T-helper 17 cell (primary cell): ENCODE measurements around the gene ACTR5. TPM values are rescaled to one million over a fixed set of nuclear protein-coding genes. Genes with fewer than 3 reads are reported as not detected.

ENCODE experiments used
- ATAC-seq: fragments of 150-1000 bp; cut with Tn5 transposase; 2 replicates; pipeline ENCODE4 v1.10.0; 2021; ENCODE audit warnings: mild to moderate bottlenecking, moderate library complexity
- DNase-seq, 3 donors: peaks; one replicate each; pipeline versions ENCODE4 v3.0.0 to v3.0.0-alpha.2; 2020 to 2021
- H3K9me3 ChIP-seq: one replicate; pipeline ENCODE4 v1.7.0; 2013; ENCODE audit warnings: low read length, mild to moderate bottlenecking; ENCODE audit not compliant: control insufficient read depth, poor library complexity, severe bottlenecking
- H3K27ac Mint-ChIP-seq: one replicate; pipeline ENCODE4 v1.8.0; 2022; ENCODE audit warnings: mild to moderate bottlenecking, moderate library complexity, mixed read lengths
- H3K27me3 Mint-ChIP-seq: one replicate; pipeline ENCODE4 v1.8.0; 2022; ENCODE audit warnings: mixed read lengths
- H3K36me3 Mint-ChIP-seq: one replicate; pipeline ENCODE4 v1.8.0; 2022; ENCODE audit warnings: low read depth, mixed read lengths
- H3K4me1 Mint-ChIP-seq: one replicate; pipeline ENCODE4 v1.8.0; 2022; ENCODE audit warnings: mild to moderate bottlenecking, mixed read lengths
- H3K4me3 Mint-ChIP-seq: one replicate; pipeline ENCODE4 v1.8.0; 2022; ENCODE audit warnings: mild to moderate bottlenecking, moderate library complexity, mixed read lengths
- total RNA-seq, 4 donors: library from RNA in 2 of 4; stranded (reverse) in 2 of 4; gene quantifications; one replicate each; pipeline ENCODE4 v1.2.3 and lab custom pipeline; 2022 to 2026

ACTR5 gene
- total RNA-seq, result 10 to 100 TPM; 12.2 to 14.6 TPM
- 25.6 to 36.0 reads per million in 2 donors for total RNA-seq (lab: John Stamatoyannopoulos, UW)

DNA sequence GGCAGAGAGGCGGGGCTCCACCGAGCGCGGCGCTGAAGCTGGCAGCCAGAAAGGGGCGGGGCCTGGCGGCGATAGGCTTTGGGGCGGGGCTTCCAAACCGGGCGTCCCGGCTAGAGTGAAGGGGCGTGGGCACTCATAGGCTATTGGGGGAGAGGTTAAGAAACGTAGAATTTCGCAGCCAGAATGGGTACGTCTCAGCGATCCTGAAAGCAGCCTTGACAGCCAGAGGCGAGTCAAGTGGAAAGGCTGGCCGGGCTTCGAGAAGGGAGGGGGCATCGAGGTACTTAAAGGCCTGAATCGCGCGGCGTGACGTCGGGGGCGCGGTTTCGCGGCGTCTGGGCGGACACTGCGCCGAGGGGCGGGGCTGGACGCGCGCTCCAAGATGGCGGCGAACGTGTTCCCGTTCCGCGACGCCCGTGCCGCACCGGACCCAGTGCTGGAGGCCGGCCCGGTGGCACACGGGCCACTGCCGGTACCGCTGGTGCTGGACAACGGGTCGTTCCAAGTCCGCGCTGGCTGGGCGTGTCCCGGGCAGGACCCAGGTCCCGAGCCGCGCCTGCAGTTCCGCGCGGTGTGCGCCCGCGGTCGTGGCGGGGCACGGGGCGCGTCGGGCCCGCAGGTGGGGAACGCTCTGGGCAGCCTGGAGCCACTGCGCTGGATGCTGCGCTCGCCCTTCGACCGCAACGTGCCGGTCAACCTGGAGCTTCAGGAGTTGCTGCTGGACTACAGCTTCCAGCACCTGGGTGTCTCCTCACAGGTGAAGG lies at the start of gene ACTR5:
Gene ACTR5, plus strand, starts transcription at position 364 of the 764 bp plus-strand sequence. Its CDS starts 19 bp downstream, at position 383.
- H3K4me1 Mint-ChIP-seq, result peaks cover 17% of the 10 kb centered on the region
- peaks cover 6% of the 10 kb centered on the region for H3K27me3 Mint-ChIP-seq
- peak within 1 kb of the TSS; percentile 95 for H3K4me3 Mint-ChIP-seq
- H3K36me3 Mint-ChIP-seq, result peaks cover 2% of the 10 kb centered on the region
- H3K9me3 ChIP-seq, result no peaks in the 10 kb centered on the region
- H3K27ac Mint-ChIP-seq, result peak within 1 kb of the TSS; percentile 92
- DNase-seq, result peak; percentile 96 to 98 (median 97)
- ATAC-seq, result peak; percentile 90

DNA sequence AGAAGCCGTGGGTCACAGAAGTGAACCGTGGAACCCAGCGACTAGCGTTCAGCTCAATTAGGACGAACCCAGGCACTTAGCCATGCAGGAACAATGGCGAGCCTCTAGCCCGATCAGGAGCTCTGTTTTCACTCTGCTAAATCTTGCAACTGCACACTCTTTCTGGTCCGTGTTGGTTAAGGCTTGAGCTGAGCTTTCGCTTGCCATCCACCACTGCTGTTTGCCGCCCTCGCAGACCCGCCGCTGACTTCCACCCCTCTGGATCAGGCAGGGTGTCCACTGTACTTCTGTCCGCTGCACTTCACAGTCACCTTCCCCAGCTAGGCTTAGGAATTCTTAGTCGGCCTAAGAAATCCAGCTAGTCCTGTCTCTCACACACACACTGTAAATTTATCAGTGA lies 49.7 kb upstream of the ACTR5 start:
- H3K4me3 Mint-ChIP-seq, result no peak overlapping the region
- no peaks in the 10 kb centered on the region for H3K9me3 ChIP-seq
- no peak for ATAC-seq
- DNase-seq, result no peak
- H3K4me1 Mint-ChIP-seq, result no peaks in the 10 kb centered on the region
- H3K27ac Mint-ChIP-seq, result no peak overlapping the region
- peaks cover 21% of the 10 kb centered on the region for H3K27me3 Mint-ChIP-seq
- no peaks in the 10 kb centered on the region for H3K36me3 Mint-ChIP-seq

- H3K27ac Mint-ChIP-seq, result no peak overlapping the region
- H3K36me3 Mint-ChIP-seq, result peaks cover 5% of the 10 kb centered on the region
- H3K27me3 Mint-ChIP-seq, result peaks cover 32% of the 10 kb centered on the region
- no peak for ATAC-seq
- H3K9me3 ChIP-seq, result no peaks in the 10 kb centered on the region
- no peak for DNase-seq
- H3K4me3 Mint-ChIP-seq, result no peak overlapping the region
- H3K4me1 Mint-ChIP-seq, result no peaks in the 10 kb centered on the region
Measured at GRCh38 chr20:38700141-38700540, 48.1 kb upstream of the ACTR5 start.

DNA sequence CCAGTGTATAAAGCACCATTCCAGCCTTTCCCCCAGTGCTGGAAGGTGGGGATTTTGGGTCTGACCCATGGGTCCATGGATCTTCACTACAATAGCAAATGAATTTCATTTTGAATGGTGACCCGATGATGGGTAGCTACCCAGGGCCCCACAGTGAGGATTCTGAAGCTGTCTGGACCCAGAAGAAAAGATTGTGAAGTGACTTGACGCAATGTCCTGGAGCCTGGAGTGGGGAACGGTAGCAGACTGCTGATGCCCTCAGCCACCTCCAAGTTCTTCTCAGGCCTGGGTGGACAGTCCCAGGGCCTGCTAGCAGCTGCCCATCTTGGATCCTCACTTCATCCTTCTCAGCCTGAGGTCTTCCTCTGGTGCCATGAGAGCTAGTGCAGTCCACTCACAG lies 47.3 kb upstream of the ACTR5 start:
- DNase-seq, result no peak
- H3K36me3 Mint-ChIP-seq, result peaks cover 5% of the 10 kb centered on the region
- no peak for ATAC-seq
- no peaks in the 10 kb centered on the region for H3K4me1 Mint-ChIP-seq
- H3K9me3 ChIP-seq, result no peaks in the 10 kb centered on the region
- no peak overlapping the region for H3K27ac Mint-ChIP-seq
- no peak overlapping the region for H3K4me3 Mint-ChIP-seq
- peaks cover 25% of the 10 kb centered on the region for H3K27me3 Mint-ChIP-seq

DNA sequence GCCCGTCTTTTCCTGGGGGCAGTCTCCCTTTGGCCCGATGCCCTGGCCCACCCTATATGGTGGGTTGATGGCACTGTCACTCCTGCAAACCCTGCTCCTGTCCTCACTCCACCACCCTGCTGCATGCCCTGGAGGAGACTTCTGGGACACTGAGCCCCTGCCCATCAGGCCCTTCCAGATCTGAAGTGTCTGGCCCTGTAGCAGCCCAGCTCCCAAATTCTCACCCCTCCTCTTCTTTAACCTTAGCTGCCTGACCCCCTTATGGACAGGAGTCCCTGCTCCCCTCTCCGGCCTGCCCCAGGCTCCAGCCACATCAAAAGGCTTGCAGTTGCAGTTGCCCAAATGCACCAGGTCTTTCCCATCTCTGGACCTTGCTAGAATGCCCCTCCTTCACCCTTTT lies 44.7 kb upstream of the ACTR5 start:
- no peak for DNase-seq
- ATAC-seq, result no peak
- Mint-ChIP-seq H3K36me3 (peaks cover 5% of the 10 kb centered on the region), H3K27ac (no peak overlapping the region), H3K4me1 (no peaks in the 10 kb centered on the region), H3K27me3 (peaks cover 37% of the 10 kb centered on the region), H3K4me3 (no peak overlapping the region)
- no peaks in the 10 kb centered on the region for H3K9me3 ChIP-seq

DNA sequence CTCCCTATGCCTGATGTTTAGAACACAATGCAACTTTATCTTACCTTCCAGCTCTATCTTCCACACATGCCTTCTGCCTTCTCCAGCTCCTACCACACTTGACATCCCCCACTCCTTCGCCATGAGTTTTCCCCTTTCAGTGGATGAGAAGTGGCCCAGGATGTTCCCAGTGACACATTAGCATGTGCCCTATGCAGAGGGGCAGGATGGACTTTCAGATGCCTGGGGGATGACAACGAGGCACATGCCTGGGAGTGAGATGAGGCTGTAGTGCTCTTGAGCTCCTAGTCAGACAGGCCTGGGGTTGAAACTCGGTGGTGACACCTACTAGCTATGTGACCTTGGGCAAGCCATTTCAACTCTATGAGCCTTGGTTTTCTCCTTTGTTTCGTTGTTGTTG lies 44.1 kb upstream of the ACTR5 start:
- no peak overlapping the region for H3K4me3 Mint-ChIP-seq
- peaks cover 5% of the 10 kb centered on the region for H3K36me3 Mint-ChIP-seq
- H3K27me3 Mint-ChIP-seq, result peaks cover 37% of the 10 kb centered on the region
- H3K27ac Mint-ChIP-seq, result no peak overlapping the region
- ATAC-seq (no peak), DNase-seq (no peak)
- H3K9me3 ChIP-seq, result no peaks in the 10 kb centered on the region
- no peaks in the 10 kb centered on the region for H3K4me1 Mint-ChIP-seq

DNA sequence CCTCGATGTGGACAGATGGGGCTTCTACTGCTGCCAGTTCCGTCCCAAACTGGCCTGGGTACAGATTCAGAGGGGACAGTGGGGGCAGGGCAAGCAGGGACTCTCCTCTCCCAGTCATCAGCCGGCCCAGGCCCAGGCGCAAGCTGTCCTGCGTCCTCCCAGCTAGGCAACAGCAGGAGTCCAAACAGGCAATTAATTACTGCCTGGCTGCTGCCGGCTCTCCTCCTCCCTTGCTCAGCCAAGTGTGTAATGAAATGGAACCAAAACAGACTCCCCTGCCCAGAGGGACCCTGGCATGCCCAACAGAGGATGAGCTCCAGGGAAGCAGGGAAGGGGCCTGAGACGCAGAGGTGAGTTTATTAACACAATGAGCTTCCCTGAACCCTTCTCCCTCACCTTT lies 41.8 kb upstream of the ACTR5 start:
- H3K4me1 Mint-ChIP-seq, result no peaks in the 10 kb centered on the region
- ATAC-seq (no peak), DNase-seq (no peak)
- no peak overlapping the region for H3K27ac Mint-ChIP-seq
- peaks cover 37% of the 10 kb centered on the region for H3K27me3 Mint-ChIP-seq
- no peaks in the 10 kb centered on the region for H3K9me3 ChIP-seq
- no peak overlapping the region for H3K4me3 Mint-ChIP-seq
- H3K36me3 Mint-ChIP-seq, result peaks cover 5% of the 10 kb centered on the region

- H3K36me3 Mint-ChIP-seq, result peaks cover 2% of the 10 kb centered on the region
- peaks cover 2% of the 10 kb centered on the region for H3K4me1 Mint-ChIP-seq
- no peak overlapping the region for H3K4me3 Mint-ChIP-seq
- no peak for DNase-seq
- ATAC-seq, result no peak
- H3K27ac Mint-ChIP-seq, result no peak overlapping the region
- no peaks in the 10 kb centered on the region for H3K9me3 ChIP-seq
- H3K27me3 Mint-ChIP-seq, result peaks cover 58% of the 10 kb centered on the region
Measured at GRCh38 chr20:38714308-38714707, 34.0 kb upstream of the ACTR5 start.

DNA sequence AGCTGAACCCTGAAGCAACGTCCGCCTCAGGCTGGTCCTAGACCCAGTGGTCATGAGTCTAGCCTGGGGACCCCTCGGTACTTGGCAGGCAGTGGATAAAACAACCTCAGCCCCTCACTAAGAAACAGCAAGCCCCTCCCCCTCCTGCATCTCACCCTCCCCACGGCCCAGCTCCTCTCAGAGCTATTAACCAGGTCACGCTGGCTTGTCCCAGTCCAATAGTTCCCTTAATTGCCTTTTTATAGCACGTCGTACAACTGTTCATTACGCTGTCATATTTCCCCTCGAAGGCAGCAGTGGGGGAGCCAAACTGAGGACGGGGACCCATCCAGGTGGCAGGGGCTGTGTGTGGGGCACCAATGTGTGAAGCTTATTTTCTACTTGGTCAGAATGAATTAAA lies 32.6 kb upstream of the ACTR5 start:
- Mint-ChIP-seq H3K4me1 (peaks cover 2% of the 10 kb centered on the region), H3K36me3 (peaks cover 2% of the 10 kb centered on the region), H3K27ac (no peak overlapping the region), H3K27me3 (peaks cover 72% of the 10 kb centered on the region), H3K4me3 (no peak overlapping the region)
- ATAC-seq (no peak), DNase-seq (no peak)
- H3K9me3 ChIP-seq, result no peaks in the 10 kb centered on the region

DNA sequence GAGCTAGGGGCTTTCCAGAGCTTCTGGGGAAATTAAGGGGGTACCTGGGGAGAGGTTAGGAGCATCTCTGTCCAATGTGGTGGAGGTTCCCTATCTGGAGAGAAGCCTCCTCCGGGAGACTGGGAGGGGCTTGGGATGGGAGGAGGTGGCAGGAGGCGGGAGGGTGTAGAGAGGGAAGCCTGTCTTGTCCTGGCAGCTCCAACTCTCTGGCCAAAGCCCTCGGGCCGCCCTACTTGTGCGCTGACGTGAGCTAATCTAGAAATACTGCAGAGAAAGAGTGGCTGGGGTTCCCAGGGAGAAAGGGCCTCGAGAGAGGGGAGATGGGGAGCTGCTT lies 25.6 kb upstream of the ACTR5 start:
- DNase-seq, result no peak
- H3K4me1 Mint-ChIP-seq, result peaks cover 38% of the 10 kb centered on the region
- H3K9me3 ChIP-seq, result no peaks in the 10 kb centered on the region
- H3K27me3 Mint-ChIP-seq, result peaks cover 94% of the 10 kb centered on the region
- peak overlapping the region; percentile 72 for H3K4me3 Mint-ChIP-seq
- H3K36me3 Mint-ChIP-seq, result peaks cover 15% of the 10 kb centered on the region
- peak overlapping the region; percentile 47 for H3K27ac Mint-ChIP-seq
- no peak for ATAC-seq

DNA sequence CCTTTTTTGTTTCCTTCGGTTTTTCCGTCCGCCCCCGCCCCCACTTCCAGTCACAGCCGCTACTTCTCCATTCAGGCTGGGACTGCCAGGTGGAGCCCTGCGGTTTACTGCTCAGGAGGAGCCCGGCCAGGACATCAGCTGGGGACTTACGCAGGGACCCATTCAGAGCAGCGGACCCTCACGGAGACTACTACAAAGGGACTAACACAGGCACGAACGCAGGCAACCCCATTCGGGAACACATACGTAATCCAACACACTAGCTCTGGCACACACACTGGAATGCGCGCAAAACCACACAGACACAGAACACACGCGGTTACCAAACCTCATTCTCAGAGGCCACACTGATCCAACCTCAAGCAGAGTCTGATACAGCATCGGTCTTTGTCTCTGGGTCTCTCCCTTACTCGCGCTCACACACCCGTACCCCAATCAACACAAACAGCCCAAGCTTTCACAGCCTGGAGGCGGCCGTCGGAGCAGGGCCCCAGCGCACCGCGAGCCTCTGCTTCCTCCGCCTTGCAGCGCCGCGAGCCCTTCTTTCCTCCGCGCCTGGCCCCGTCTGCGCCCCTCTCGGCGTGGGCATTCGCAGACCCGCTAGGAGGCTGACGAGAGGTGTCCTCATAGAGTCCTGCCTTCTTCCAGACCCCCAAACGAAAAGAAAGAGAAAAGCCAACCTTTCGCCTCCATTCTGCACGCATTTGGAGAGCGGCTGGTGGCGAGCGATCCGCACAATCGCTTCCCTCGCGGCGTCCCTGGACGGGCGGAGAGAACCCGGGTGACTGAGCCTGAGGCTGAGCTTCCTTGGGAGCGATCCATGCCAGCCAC lies 25.0 kb upstream of the ACTR5 start:
- peaks cover 41% of the 10 kb centered on the region for H3K4me1 Mint-ChIP-seq
- H3K27me3 Mint-ChIP-seq, result peaks cover 94% of the 10 kb centered on the region
- peak overlapping the region; percentile 47 for H3K27ac Mint-ChIP-seq
- peak; percentile 26 for ATAC-seq
- H3K9me3 ChIP-seq, result no peaks in the 10 kb centered on the region
- H3K36me3 Mint-ChIP-seq, result peaks cover 17% of the 10 kb centered on the region
- no peak for DNase-seq
- peak overlapping the region; percentile 72 for H3K4me3 Mint-ChIP-seq

DNA sequence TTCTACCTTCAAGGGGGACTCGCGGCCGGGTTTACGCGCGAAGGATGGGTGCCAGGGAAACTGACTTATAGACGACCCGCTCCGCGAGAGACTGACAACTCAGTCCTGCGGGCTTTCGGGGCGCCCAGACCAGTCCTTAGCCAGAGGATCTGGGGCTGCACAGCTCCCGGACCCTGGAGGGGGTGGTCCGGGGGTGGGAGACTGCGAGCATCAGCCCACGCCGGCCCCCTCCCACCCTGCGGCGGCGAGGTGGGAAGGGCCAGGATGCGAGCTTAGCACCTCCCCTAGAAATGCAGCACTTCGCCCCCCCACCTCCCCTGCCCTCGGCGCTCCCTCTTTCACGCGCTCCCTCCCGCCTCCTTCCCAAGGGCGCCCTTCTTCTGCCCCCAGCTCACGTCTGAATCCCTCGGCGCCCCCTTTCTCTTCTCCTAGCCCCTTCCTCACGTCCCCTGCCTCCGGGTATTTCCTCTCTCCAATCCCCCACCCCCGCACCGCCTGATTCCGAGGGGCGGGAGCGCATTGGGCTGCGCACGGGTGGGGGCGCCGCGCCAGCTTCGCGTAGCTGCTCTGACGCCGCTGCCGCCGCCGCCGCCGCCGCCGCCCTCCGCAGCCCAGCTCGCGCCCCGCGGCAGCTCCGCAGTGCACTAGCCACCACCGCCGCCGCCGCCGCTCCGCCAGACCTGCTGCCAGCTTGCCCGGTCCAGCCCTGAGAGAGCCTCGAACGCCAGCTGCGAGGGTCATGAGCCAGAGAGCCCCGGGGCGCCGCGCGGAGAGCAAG lies 24.2 kb upstream of the ACTR5 start, which contains the start of gene SLC32A1:
Gene SLC32A1, plus strand, starts transcription at position 639 of the 778 bp plus-strand sequence. CDS start 239 bp downstream, outside the sequence.
- Mint-ChIP-seq H3K27me3 (peaks cover 93% of the 10 kb centered on the region), H3K4me1 (peaks cover 43% of the 10 kb centered on the region), H3K27ac (peak within 1 kb of the TSS; percentile 72), H3K4me3 (peak within 1 kb of the TSS; percentile 89), H3K36me3 (peaks cover 17% of the 10 kb centered on the region)
- no peaks in the 10 kb centered on the region for H3K9me3 ChIP-seq
- DNase-seq (no peak), ATAC-seq (no peak)

DNA sequence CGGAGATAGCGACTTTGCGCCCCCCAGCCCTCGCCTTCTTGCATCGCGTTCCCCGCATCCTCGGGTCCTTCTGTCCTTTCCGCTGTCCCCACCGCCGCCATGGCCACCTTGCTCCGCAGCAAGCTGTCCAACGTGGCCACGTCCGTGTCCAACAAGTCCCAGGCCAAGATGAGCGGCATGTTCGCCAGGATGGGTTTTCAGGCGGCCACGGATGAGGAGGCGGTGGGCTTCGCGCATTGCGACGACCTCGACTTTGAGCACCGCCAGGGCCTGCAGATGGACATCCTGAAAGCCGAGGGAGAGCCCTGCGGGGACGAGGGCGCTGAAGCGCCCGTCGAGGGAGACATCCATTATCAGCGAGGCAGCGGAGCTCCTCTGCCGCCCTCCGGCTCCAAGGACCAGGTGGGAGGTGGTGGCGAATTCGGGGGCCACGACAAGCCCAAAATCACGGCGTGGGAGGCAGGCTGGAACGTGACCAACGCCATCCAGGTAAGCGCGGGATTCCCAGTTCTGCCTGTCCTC lies 23.6 kb upstream of the ACTR5 start:
- no peak for ATAC-seq
- H3K27me3 Mint-ChIP-seq, result peaks cover 93% of the 10 kb centered on the region
- peaks cover 21% of the 10 kb centered on the region for H3K36me3 Mint-ChIP-seq
- H3K27ac Mint-ChIP-seq, result no peak overlapping the region
- peak overlapping the region; percentile 89 for H3K4me3 Mint-ChIP-seq
- H3K9me3 ChIP-seq, result no peaks in the 10 kb centered on the region
- DNase-seq, result no peak
- H3K4me1 Mint-ChIP-seq, result peaks cover 47% of the 10 kb centered on the region
